H9 (cell line): ENCODE results near the gene BRAF. TPM values are rescaled to one million over a fixed set of nuclear protein-coding genes. Genes with fewer than 3 reads are reported as not detected.
A peak's percentile ranks its signal among the peaks of the same experiment; 100 is the strongest.

Experiments
- DNase-seq: peaks from one replicate; pipeline ENCODE4 v3.0.0-alpha.2; 2017
- H2AFZ ChIP-seq: one replicate; pipeline ENCODE4 v1.6.1; 2013; ENCODE audit warnings: mild to moderate bottlenecking, low read length, control low read depth, moderate library complexity
- H2AK5ac ChIP-seq: 2 replicates; pipeline ENCODE4 v1.6.1; 2013; ENCODE audit warnings: low read length, control low read depth, mixed read lengths; ENCODE audit not compliant: insufficient read length
- H2BK120ac ChIP-seq: one replicate; pipeline ENCODE4 v1.6.1; 2013; ENCODE audit warnings: low read depth, mild to moderate bottlenecking, low read length, control low read depth, inconsistent platforms; ENCODE audit not compliant: poor library complexity, severe bottlenecking
- H2BK12ac ChIP-seq: 2 replicates; pipeline ENCODE4 v1.6.1; 2013; ENCODE audit warnings: low read length, control low read depth, mixed read lengths, low read depth; ENCODE audit not compliant: insufficient read length
- H2BK15ac ChIP-seq: 2 replicates; pipeline ENCODE4 v1.6.1; 2013; ENCODE audit warnings: low read depth, low read length, control low read depth
- H2BK20ac ChIP-seq: one replicate; pipeline ENCODE4 v1.6.1; 2013; ENCODE audit warnings: low read depth, mild to moderate bottlenecking, low read length, control low read depth, inconsistent platforms; ENCODE audit not compliant: poor library complexity, severe bottlenecking
- H2BK5ac ChIP-seq: 2 replicates; pipeline ENCODE4 v1.6.1; 2013; ENCODE audit warnings: low read length, control low read depth, mixed read lengths; ENCODE audit not compliant: insufficient read length
- H3K14ac ChIP-seq: 2 replicates; pipeline ENCODE4 v1.6.1; 2013; ENCODE audit warnings: low read length, control low read depth; ENCODE audit not compliant: insufficient read depth
- H3K18ac ChIP-seq: 2 replicates; pipeline ENCODE4 v1.6.1; 2013; ENCODE audit warnings: low read depth, mild to moderate bottlenecking, mixed read lengths, low read length, control low read depth; ENCODE audit not compliant: insufficient read length
- H3K23ac ChIP-seq: 2 replicates; pipeline ENCODE4 v1.6.1; 2013; ENCODE audit warnings: low read length, control low read depth, mixed read lengths, low read depth; ENCODE audit not compliant: insufficient read length
- H3K23me2 ChIP-seq: 2 replicates; pipeline ENCODE4 v1.6.1; 2013; ENCODE audit warnings: low read depth, mild to moderate bottlenecking, mixed read lengths, low read length, control low read depth; ENCODE audit not compliant: insufficient read length, poor library complexity, severe bottlenecking
- H3K27ac ChIP-seq: 2 replicates; pipeline ENCODE4 v1.5.1; 2013; ENCODE audit warnings: low read length, control low read depth, mixed read lengths, low read depth; ENCODE audit not compliant: insufficient read length
- H3K27me3 ChIP-seq: 2 replicates; pipeline ENCODE4 v1.6.1; 2013; ENCODE audit warnings: low read length, control low read depth, inconsistent platforms; ENCODE audit not compliant: insufficient read depth
- H3K4ac ChIP-seq: 2 replicates; pipeline ENCODE4 v1.6.1; 2013; ENCODE audit warnings: low read depth, mild to moderate bottlenecking, control low read depth, inconsistent platforms, low read length, moderate library complexity
- H3K4me1 ChIP-seq: 2 replicates; pipeline ENCODE4 v1.6.1; 2013; ENCODE audit warnings: low read length, control low read depth, inconsistent platforms; ENCODE audit not compliant: insufficient read depth
- H3K4me2 ChIP-seq: 2 replicates; pipeline ENCODE4 v1.6.1; 2013; ENCODE audit warnings: low read length, control low read depth, mixed read lengths; ENCODE audit not compliant: insufficient read length, insufficient read depth
- H3K56ac ChIP-seq: 2 replicates; pipeline ENCODE4 v1.6.1; 2013; ENCODE audit warnings: low read depth, mild to moderate bottlenecking, mixed read lengths, low read length, control low read depth; ENCODE audit not compliant: insufficient read length
- H3K79me1 ChIP-seq: 2 replicates; pipeline ENCODE4 v1.6.1; 2013; ENCODE audit warnings: low read depth, mild to moderate bottlenecking, moderate library complexity, low read length, control low read depth, inconsistent platforms; ENCODE audit not compliant: insufficient read depth, poor library complexity, severe bottlenecking
- H3K79me2 ChIP-seq: 2 replicates; pipeline ENCODE4 v1.6.1; 2013; ENCODE audit warnings: low read length, control low read depth, inconsistent platforms; ENCODE audit not compliant: insufficient read depth
- H3K9ac ChIP-seq: 2 replicates; pipeline ENCODE4 v1.6.1; 2013; ENCODE audit warnings: low read length, control low read depth, mixed read lengths; ENCODE audit not compliant: insufficient read length; ENCODE audit errors: extremely low read depth
- H3K9me3 ChIP-seq: one replicate; pipeline ENCODE4 v1.6.1; 2013; ENCODE audit warnings: low read depth, low read length, inconsistent platforms; ENCODE audit not compliant: control insufficient read depth
- H3T11ph ChIP-seq: one replicate; pipeline ENCODE4 v1.6.1; 2013; ENCODE audit warnings: mild to moderate bottlenecking, low read length, control low read depth, inconsistent platforms
- H4K20me1 ChIP-seq: one replicate; pipeline ENCODE4 v1.6.1; 2013; ENCODE audit not compliant: control insufficient read depth, insufficient read length, insufficient read depth
- H4K5ac ChIP-seq: 2 replicates; pipeline ENCODE4 v1.6.1; 2013; ENCODE audit warnings: low read depth, mild to moderate bottlenecking, mixed read lengths, low read length, control low read depth; ENCODE audit not compliant: insufficient read length
- H4K8ac ChIP-seq: replicated peaks from 2 replicates; pipeline ENCODE4 v1.6.1; 2013; ENCODE audit warnings: low read length, control low read depth, mixed read lengths, low read depth; ENCODE audit not compliant: insufficient read length
- H4K91ac ChIP-seq: 2 replicates; pipeline ENCODE4 v1.6.1; 2013; ENCODE audit warnings: low read depth, mild to moderate bottlenecking, moderate library complexity, mixed read lengths, low read length, control low read depth; ENCODE audit not compliant: insufficient read length
- H3K27ac Mint-ChIP-seq, 3 experiments: 2 replicates in 2 of 3; 3 replicates in 1 of 3; pipeline ENCODE4 v1.8.0; 2020 to 2021; ENCODE audit warnings: mixed read lengths in 3 of 3, mild to moderate bottlenecking in 1 of 3, moderate library complexity in 1 of 3
- H3K27me3 Mint-ChIP-seq: 2 replicates; pipeline ENCODE4 v1.8.0; 2021; ENCODE audit warnings: low read depth, mild to moderate bottlenecking, moderate library complexity, mixed read lengths
- H3K36me3 Mint-ChIP-seq, 3 experiments: 2 replicates in 2 of 3; 3 replicates in 1 of 3; pipeline ENCODE4 v1.8.0; 2020 to 2021; ENCODE audit warnings: low read depth in 3 of 3, mixed read lengths in 3 of 3; ENCODE audit not compliant: insufficient read depth in 1 of 3
- H3K4me1 Mint-ChIP-seq, 2 experiments: 2 replicates each; pipeline ENCODE4 v1.8.0; 2020; ENCODE audit warnings: mixed read lengths in 2 of 2
- H3K4me3 Mint-ChIP-seq, 2 experiments: 2 replicates in 1 of 2; 3 replicates in 1 of 2; pipeline ENCODE4 v1.8.0; 2020 to 2021; ENCODE audit warnings: mild to moderate bottlenecking in 2 of 2, mixed read lengths in 2 of 2, moderate library complexity in 1 of 2
- H3K9me3 Mint-ChIP-seq, 2 experiments: 2 replicates in 1 of 2; 3 replicates in 1 of 2; pipeline ENCODE4 v1.8.0; 2020; ENCODE audit warnings: mild to moderate bottlenecking in 2 of 2, mixed read lengths in 2 of 2, moderate library complexity in 1 of 2
- CTCF ChIP-seq: fragments of 200-600 bp; sonication (generic); conservative IDR thresholded peaks from 3 replicates; pipeline ENCODE4 v1.8.0; 2021; ENCODE audit warnings: antibody characterized with exemption, mild to moderate bottlenecking
- WGBS: extraction: QIAGEN DNeasy Blood & Tissue Kit; methylation state at CpG from one replicate; pipeline ENCODE4 v1.1.7; 2013; ENCODE audit warnings: missing lambda C conversion rate, low lambda C conversion rate, mixed read lengths; ENCODE audit not compliant: insufficient read length; ENCODE audit errors: extremely low coverage; 5-methylcytosine and 5-hydroxymethylcytosine counted together
- total RNA-seq: library from RNA; stranded (reverse); gene quantifications from 2 replicates; pipeline ENCODE4 v1.2.1, GENCODE V29; 2021

Gene BRAF
- total RNA-seq, 1 experiment from 2014 or later, result 32.9 TPM

- no peak overlapping the region for H3K14ac ChIP-seq
- Mint-ChIP-seq H3K27me3 (no peaks in the 10 kb centered on the region), H3K4me3 (no peak overlapping the region), H3K9me3 (peaks cover 0 to 4% of the 10 kb centered on the region in 2 experiments; a peak in 1 of 5 replicates), H3K36me3 (peaks cover 0 to 19% (median 6%) of the 10 kb centered on the region in 3 experiments; a peak in 4 of 7 replicates), H3K4me1 (peaks cover 16 to 21% of the 10 kb centered on the region in 2 experiments), H3K27ac (peak overlapping the region in 1 of 3 experiments; percentile 35; a peak in 3 of 7 replicates)
- DNase-seq, result no peak
- no peak overlapping the region for H2BK5ac ChIP-seq
- H3T11ph ChIP-seq, result no peak overlapping the region
- no peak overlapping the region for H4K91ac ChIP-seq
- no peak overlapping the region for H2BK15ac ChIP-seq
- peaks cover 2% of the 10 kb centered on the region for H3K79me1 ChIP-seq
- no peak overlapping the region for H3K18ac ChIP-seq
- H3K4me2 ChIP-seq, result no peak overlapping the region
- H3K79me2 ChIP-seq, result no peaks in the 10 kb centered on the region; the same call in 1 of the 2 replicates
- no peak overlapping the region for H3K4ac ChIP-seq
- no peak overlapping the region for H4K5ac ChIP-seq
- no peaks in the 10 kb centered on the region for H3K9me3 ChIP-seq
- H2BK120ac ChIP-seq, result no peak overlapping the region
- TF ChIP-seq CTCF, result no peak
- no peaks in the 10 kb centered on the region for H4K20me1 ChIP-seq
- WGBS, result no CpG with 5 or more reads among the region's 3 CpGs
- no peaks in the 10 kb centered on the region; the same call in 1 of the 2 replicates for H3K4me1 ChIP-seq
- no peaks in the 10 kb centered on the region for H3K27me3 ChIP-seq
- H3K56ac ChIP-seq, result no peak overlapping the region
- no peak overlapping the region for H2BK20ac ChIP-seq
- no peak overlapping the region for H4K8ac ChIP-seq
- no peak overlapping the region for H3K9ac ChIP-seq
- H2AFZ ChIP-seq, result no peak overlapping the region
- H3K27ac ChIP-seq, result no peak overlapping the region
- no peak overlapping the region for H2AK5ac ChIP-seq
- H3K23ac ChIP-seq, result no peak overlapping the region
- no peak overlapping the region for H2BK12ac ChIP-seq
- no peaks in the 10 kb centered on the region for H3K23me2 ChIP-seq
Measured at GRCh38 chr7:140881507-140882228, 43.1 kb downstream of the BRAF start.
